NOMO-1 (cell line): ENCODE measurements around the gene TCEANC2.
"Not testable (repeated sequence)": the region's sequence is repeated elsewhere in the genome, so short reads cannot be mapped to it uniquely, and the experiment has no call there.

Source experiments
- DNase-seq, 2 experiments: peaks; one replicate each; lab custom pipeline; 2025; ENCODE audit not compliant: unreplicated experiment in 2 of 2; lab: John Stamatoyannopoulos, UW

TCEANC2 gene

DNA sequence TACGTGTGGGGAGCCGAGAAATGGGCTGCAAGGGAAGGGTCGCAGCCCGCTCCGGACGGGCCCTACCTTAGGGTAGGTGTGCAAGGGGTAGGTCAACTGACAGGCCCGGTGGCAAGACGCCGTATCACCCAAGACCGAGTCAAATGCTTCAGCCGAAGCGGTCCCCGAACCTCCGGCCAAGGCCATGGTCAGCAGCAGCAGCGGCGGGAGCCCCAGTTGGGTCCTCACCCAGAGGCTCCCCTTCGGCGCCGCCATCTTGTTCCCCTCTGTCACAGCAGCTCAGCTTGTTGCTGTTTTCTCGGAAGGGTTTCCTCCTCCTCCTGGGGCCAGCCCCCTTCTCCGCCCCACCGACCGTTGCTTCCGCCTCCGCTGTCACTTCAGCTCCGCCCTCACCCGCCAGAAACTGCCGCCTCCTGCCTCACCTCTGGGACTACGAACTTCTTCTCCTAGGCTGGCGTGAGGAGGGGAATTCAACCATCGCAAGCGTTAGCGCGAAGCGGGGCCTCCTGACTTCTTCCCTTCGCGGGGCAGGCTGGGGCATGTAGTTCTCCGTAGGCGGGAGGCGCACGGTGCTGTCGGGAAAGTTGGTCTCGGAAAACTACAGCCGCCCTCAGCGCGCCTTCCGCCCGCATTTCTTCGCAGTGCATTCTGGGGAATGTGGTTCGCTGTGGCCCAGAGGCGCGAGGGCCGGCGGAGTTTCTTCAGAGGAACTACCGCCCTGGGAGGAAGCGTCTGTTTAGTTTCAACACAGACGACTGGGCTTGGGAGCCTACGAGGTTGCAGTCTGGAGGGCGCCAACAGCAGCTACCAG is at the start of gene TCEANC2, which contains the start of gene TMEM59:
TSS of gene TCEANC2 (plus strand) at position 675 of the 811 bp plus-strand sequence. CDS start 815 bp downstream, outside the sequence.
TSS of gene TMEM59 (minus strand) at position 271 of the 811 bp plus-strand sequence. CDS start at position 255, 16 bp downstream.
- DNase-seq: peak; percentile 99 to 100

- DNase-seq: not testable (repeated sequence)
Observed at GRCh38 chr1:54003750-54004480, 49.5 kb upstream of the TCEANC2 start.

DNA sequence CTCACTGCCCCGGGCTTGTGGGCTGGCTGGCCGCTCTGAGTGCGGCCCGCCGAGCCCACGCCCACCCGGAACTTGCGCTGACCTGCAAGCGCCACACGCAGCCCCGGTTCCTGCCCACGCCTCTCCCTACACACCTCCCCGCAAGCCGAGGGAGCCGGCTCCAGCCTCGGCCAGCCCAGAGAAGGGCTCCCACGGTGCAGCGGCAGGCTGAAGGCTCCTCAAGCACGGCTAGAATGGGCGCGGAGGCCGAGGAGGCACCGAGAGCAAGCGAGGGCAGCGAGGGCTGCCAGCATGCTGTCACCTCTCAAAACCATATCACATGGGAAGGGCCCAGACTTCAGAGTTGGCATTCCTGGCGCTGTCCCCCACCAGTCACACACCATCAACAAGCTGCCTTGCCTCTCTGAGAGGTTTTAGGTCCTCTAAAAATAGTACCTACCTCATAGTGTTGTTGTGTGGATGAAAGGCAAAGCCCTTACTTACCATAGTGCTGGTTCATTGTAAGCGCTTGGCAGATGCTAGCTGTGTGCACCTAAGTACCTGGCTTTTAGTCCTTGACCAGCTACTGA is 48.8 kb upstream of the TCEANC2 start:
- no peak for DNase-seq

DNA sequence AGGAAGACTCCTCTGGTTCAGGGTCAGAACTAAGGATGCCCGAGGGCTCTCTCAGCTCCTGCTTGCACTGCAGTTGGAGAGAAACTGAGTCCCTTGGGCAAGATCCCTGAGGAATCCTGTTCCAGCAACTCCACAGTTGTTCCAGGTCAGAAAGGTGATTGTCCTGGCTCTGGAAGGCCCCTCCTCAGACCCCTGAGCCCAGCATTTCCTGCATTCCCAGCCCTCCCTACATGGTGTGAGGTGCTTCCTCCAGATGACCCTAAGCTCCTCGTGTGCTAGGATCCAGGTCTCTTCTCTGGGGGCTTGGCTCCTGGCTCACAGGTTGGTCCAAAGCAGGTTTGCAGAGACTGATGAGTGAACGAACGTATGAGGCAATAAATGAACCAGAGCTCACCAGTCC is 46.9 kb upstream of the TCEANC2 start:
- DNase-seq: no peak

- DNase-seq: no peak
Observed at GRCh38 chr1:54007613-54008012, 45.8 kb upstream of the TCEANC2 start.

- DNase-seq: no peak
Observed at GRCh38 chr1:54008876-54009275, 44.5 kb upstream of the TCEANC2 start.

DNA sequence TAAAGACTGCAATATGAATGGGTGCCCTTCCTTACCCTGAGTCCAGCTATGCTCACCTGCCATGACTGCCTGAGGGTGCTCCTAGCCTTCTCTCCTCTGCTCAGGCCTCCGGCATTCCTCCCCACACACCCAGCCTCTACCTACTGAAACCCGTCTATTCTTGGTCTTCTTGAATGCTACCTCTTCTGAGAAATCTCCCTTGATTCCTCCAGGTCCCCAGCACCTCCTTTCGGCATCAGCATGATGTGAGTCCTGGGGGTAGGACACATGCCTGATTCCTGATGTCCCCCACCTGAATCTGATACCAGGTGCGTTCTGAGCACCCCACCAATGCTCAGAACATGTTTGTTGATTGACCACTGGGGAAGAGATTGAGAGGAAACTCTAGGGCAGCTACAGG is 44.0 kb upstream of the TCEANC2 start:
- DNase-seq: no peak

DNA sequence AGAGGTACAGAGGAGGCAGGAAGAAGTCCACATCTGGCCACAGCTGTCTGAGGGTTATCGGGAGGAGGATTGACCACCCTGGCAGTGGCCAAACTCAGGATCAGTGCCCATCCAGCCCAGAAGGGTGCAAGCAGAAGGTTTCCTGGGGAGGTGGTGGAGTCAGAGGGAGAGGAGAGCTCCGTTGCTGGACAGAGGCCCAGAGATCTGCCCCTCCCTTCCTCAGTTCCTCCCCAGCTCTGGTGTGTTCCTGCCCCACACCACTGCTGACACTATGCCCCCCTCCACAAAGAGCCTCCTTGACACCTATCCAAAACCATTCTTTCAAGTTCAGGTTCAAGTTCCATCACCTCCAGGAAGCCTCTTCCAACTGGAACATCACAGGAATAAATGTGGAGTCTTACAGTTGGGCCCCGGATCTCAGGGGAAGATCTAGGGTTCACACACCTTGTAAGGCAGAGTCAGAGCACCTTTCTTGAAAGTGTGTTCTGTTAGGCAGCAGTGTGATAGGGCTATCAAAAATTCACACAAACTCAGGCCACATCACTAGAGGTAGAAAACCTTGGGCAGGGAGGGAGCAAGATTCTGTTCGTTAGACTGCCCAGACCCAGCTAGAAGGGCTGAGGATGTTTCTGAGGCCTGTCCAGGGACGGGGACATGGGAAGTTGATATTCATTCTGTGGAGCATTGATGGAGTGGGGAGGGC is 42.8 kb upstream of the TCEANC2 start:
- no peak for DNase-seq

- no peak for DNase-seq
Observed at GRCh38 chr1:54011316-54012007, 41.9 kb upstream of the TCEANC2 start.

GRCh38 chr1:54012008-54012325 is 41.4 kb upstream of the TCEANC2 start:
- no peak for DNase-seq

DNA sequence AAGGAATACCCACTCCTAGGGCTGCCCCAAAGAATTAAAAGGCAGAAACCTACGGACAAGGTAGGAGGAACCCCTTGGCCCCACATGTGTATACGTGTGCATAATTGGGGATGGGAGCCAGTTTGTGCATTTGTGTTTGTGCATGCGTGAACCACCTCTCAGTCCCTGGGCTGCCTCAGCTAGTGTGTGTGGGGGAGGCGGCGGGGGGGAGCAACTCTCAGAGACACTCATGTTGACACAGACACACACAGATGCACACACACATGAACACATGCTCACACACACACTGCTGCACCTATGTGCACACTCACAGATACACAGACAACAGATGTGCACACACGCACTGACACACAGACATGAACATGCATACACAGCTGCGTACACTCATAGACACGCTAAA is 40.5 kb upstream of the TCEANC2 start:
- no peak for DNase-seq

DNA sequence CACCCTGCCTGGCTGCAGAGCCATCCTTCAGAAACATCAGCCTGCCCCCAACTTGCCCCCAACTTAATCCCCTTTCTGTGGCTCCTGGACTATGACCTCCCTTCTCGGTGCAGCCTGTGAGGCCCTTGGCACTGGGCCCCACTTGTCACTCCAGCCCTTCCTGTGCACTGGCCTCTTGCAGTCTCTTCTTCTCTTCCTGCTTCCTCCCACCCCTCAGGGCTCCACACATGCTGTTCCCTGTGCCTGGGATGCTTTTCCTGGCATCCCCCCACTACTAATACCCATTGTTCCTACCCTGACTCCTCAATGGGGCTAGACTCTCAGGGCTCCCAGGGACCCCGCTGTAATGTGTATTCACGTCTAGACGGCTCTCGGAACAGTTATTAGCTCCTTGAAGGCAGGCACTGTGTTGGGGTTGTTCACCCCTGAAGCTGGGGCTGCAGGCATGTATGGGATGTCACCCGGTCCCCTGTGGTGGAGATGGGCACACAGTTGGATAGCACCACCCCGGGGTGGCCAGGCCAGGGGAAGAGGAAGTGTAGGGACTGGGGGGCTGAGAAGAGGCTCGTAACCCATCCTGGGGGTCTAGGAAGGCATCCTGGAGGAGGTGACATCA is 39.9 kb upstream of the TCEANC2 start:
- DNase-seq: no peak

DNA sequence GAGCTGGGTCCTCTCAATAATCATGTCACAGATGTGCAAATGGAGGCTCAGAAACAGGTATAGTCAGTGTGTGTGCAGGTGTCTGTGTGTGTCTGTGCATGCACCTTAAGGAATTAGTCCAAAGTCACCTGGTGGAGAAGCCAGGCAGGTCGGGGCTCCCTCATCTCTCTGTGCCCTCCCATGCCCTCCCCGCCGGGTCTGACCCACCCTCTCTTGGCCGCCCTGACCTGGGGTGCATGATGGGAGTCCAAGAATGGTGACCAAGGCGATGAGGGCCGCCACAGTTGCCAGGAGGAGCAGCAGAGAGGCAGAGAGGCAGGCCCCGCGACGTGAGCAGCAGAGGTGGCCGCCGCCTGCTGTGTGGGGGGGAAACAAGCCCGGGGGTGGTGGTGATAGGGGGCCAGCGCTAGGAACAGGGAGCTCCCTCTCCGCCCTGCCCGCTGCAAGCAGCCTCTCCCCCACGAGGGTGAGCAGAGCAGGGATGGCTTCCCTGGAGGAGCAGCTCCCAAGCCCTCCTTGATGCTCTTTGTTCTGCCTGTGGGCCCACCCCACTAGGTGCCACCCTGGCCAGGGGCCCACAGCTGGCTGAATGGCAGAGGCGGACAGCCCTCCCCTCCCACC is 39.3 kb upstream of the TCEANC2 start:
- no peak for DNase-seq

DNA sequence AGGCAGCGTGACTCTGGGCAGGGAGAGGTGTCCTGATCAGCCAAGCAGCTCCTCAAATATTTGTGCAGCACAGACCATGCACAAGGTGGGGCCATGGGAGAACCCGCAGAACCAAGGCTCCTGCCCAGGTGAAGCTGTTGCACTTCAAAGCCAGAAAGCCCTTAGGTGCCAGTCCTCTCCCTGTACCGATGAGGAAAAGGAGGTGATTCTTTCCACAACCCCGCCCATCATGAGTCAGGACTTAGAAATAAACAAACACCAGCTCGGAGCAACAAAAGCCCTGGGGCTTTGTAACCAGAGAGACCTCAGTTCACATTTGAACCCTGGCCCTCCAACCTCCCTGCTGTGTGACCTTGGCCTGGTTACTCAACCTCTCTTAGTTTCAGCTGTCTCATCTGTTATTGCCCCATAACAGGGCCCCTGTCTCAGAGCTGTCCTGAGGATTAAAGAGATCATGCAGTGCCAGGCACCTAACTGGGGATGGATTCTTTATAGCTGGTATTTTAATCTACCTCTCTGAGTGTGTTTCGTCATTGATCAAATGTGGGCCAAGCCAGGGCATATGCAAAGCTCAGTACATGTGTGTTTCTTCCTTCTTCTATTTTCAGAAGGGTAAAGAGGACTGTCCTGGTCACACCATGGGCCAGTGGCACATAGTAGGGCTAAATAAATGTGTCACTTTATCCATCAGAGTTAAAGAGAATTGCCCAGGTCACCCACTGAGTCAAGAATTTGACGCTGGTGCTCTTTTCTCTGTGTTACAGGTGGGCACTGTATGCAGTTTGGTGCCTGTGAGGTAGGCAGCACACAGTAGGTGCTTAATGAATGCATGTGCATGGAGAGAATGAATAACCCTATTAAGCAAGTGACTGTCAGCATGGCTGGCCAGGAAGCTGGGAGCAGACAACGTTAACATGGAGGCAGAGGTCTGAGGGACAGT is 36.8 kb upstream of the TCEANC2 start:
- DNase-seq: no peak

DNA sequence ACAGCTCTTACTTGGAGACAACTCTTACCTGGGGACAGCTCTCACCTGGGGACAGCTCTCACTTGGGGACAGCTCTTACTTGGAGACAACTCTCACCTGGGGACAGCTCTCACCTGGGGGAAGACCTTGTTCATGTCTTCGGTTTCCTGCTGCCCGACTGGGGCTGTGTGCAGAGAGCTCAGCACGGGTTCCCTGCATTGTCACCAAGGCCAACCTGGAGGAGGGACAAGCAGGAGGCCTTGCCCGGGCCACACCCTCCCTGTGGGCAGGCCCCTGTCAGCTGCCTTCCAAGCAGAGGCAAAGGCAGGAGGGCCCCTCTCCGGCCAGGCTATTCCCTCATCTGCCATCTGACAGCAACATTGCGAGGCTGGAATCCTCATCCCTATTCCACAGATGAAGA is 35.4 kb upstream of the TCEANC2 start, which contains the start of gene LDLRAD1:
TSS of gene LDLRAD1 (minus strand) at position 208 of the 400 bp plus-strand sequence. CDS start at position 134, 74 bp downstream.
- no peak for DNase-seq

DNA sequence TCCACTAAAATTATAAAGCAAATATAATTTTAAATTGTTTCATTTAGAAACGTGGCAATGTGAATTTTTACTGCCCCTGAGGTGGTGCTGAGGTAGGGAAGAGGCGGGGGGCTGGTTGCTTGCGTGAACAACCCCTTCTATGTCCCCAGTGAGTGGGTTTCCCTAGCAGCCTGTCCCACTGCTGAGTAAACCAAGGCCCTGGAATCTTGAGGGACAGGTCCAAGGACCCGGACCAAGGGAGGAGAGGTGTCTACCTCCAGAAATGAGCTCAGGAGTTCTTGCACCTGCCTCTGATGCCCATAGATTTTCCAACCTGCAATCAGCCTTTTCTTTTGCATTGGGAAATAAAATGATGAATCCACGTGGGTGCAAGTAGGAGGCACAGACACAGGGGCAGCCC is 34.8 kb upstream of the TCEANC2 start:
- no peak for DNase-seq

GRCh38 chr1:54019562-54020176 is 33.7 kb upstream of the TCEANC2 start:
- peak in 1 of 2 experiments; percentile 5 for DNase-seq

GRCh38 chr1:54024358-54024757 is 29.1 kb upstream of the TCEANC2 start:
- DNase-seq: no peak
